HG03558 (cell line): Measurements from ENCODE around the gene ZNF674.

Experiments used
- ATAC-seq: cut with Tn5 transposase; IDR thresholded peaks from one replicate; pipeline ENCODE4 v1.9.1; 2021; ENCODE audit warnings: moderate number of reproducible peaks; ENCODE audit not compliant: unreplicated experiment; ENCODE audit errors: extremely low read depth

ZNF674 gene

GRCh38 chrX:46545111-46546005, at the start of gene ZNF674:
ZNF674 (minus strand) TSS chrX:46545421; CDS start chrX:46542087, 3,334 bp downstream.
- peak; percentile 63 for ATAC-seq

- no peak for ATAC-seq
These were observed 44.9 kb upstream of the ZNF674 start for GRCh38 chrX:46589977-46590723.

GRCh38 chrX:46588263-46588662, 43.0 kb upstream of the ZNF674 start:
- no peak for ATAC-seq

GRCh38 chrX:46587753-46588171, 42.5 kb upstream of the ZNF674 start:
- ATAC-seq: no peak

- peak; percentile 54 for ATAC-seq
These were observed 41.9 kb upstream of the ZNF674 start for GRCh38 chrX:46587158-46587557.

GRCh38 chrX:46584736-46585135, 39.5 kb upstream of the ZNF674 start:
- ATAC-seq: no peak

GRCh38 chrX:46582966-46583365, 37.7 kb upstream of the ZNF674 start:
- ATAC-seq: no peak

- no peak for ATAC-seq
These were observed 37.1 kb upstream of the ZNF674 start for GRCh38 chrX:46582325-46582724.

GRCh38 chrX:46580613-46581012, 35.4 kb upstream of the ZNF674 start:
- ATAC-seq: no peak

- ATAC-seq: no peak
These were observed 34.0 kb upstream of the ZNF674 start for GRCh38 chrX:46579250-46579649.

GRCh38 chrX:46577221-46578005, 32.2 kb upstream of the ZNF674 start:
- no peak for ATAC-seq

GRCh38 chrX:46576458-46576857, 31.2 kb upstream of the ZNF674 start:
- no peak for ATAC-seq

GRCh38 chrX:46575991-46576392, 30.8 kb upstream of the ZNF674 start:
- no peak for ATAC-seq

- ATAC-seq: no peak
These were observed 30.4 kb upstream of the ZNF674 start for GRCh38 chrX:46575586-46575985.

- ATAC-seq: no peak
These were observed 29.7 kb upstream of the ZNF674 start for GRCh38 chrX:46574774-46575381.

- ATAC-seq: no peak
These were observed 28.9 kb upstream of the ZNF674 start for GRCh38 chrX:46573892-46574773.

GRCh38 chrX:46573331-46573891, 28.2 kb upstream of the ZNF674 start, which contains the start of gene CHST7:
CHST7 (plus strand) TSS chrX:46573765; CDS start chrX:46573932, 167 bp downstream.
- no peak for ATAC-seq

GRCh38 chrX:46572340-46572936, 27.2 kb upstream of the ZNF674 start:
- peak; percentile 32 for ATAC-seq
